Lower leg skin (tissue), 3 donors: ENCODE results near the gene SLC25A25.

Experiments
- CTCF ChIP-seq, 3 donors: fragments of 450-650 bp; IDR thresholded peaks; one replicate each; pipeline ENCODE4 v1.5.1; 2016; ENCODE audit warnings: antibody characterized with exemption in 3 of 3, mild to moderate bottlenecking in 3 of 3, moderate library complexity in 2 of 3
- POLR2A ChIP-seq, 2 donors: fragments of 450-650 bp; IDR thresholded peaks; one replicate each; pipeline ENCODE4 v1.6.1; 2016 to 2017; ENCODE audit warnings: antibody characterized with exemption in 2 of 2, mild to moderate bottlenecking in 1 of 2, moderate library complexity in 1 of 2

DNA sequence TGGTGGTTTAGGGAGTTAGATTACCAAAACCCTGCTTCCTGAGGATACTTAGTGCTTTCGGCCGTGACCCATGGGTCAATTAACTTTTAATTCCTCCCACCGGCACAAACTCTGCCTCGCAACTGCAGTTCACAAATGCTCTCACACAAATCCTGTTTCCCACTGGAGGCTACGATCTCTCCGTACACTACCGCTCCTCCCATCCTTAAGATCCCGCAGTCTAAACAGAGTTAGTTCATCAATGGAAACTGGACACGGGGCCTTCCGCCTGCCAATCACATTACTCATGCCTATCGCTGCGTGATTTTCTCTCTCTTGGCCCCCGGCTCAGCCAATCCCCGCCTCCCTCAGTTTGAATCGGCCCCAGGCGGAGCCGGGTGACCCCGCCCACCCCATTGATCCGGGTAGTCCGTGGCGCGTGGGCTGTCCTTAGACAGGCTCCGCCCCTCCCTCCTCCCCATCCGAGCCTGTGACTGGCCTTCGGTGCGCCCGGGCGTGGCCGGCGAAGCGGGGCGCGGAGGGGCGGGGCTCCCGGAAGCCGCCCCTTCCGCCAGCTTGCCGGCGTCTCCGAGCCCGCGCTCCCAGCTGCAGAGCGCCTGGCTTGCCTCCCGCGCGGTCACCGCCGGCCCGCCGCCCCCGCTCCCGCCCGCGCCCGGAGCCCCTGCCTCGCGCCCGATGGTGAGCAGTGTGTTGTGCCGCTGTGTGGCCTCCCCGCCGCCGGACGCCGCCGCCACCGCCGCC is at the start of gene SLC25A25:
- TF ChIP-seq CTCF (IDR thresholded peaks at IDR 0.05), result no peak
- TF ChIP-seq POLR2A (IDR thresholded peaks at IDR 0.05), result peak in 1 of 2 donors; percentile 45
